DLD1 (cell line): Measurements from ENCODE around the gene BARHL1.

ENCODE experiments used
- in situ Hi-C: cut with HindIII; loops from 2 replicates; pipeline ENCODE4 v1.10.0; 2017; ENCODE audit warnings: low sequenced_read_pairs

The BARHL1 gene

GRCh38 chr9:132582276-132582785 lies at the start of gene BARHL1:
TSS of gene BARHL1 (plus strand) at chr9:132582606. CDS start at chr9:132582798, 192 bp downstream.
- in situ Hi-C loops: no loop called here

GRCh38 chr9:132534832-132535231 lies 47.6 kb upstream of the BARHL1 start:
- in situ Hi-C loops: no loop called here

DNA sequence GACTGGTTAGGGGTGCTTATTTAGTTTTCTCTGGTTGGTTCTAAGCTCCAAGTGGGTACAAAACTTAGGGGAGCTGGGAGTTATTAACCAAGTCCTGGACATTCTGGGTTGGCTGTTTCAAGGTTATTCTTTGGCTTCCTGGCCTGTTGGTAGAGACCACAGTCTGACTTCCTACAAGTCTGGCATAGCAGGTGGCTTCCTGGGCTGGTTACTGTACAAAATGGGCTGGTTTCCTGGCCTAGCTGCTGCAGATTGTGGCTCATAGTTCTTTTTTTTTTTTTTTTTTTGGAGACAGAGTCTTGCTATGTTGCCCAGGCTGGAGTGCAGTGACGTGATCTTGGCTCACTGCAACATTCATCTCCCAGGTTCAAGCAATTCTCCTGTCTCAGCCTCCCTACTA lies 46.3 kb upstream of the BARHL1 start:
- in situ Hi-C loops: no loop called here

- in situ Hi-C loops: no loop called here
These were observed 45.1 kb upstream of the BARHL1 start for GRCh38 chr9:132537352-132537751.

DNA sequence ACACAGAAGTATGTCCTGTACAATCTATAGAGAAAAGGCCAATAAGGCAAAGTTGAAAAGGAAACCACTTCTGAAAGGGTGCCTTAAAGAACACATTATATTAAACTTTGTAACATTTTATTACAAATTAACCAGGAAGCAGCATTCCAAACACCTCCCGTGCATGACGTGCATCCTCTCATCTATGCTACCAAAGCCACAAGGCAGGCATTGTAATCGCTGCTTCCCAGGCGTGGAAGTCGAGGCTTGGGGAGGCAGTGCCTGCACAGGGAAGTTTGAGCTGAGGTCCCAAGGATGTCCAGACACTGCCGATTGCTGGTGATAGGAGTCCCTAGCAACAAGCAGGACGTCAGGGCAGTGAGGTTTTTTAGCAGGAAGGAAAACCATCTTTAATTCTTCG lies 44.3 kb upstream of the BARHL1 start:
- in situ Hi-C loops: no loop called here

DNA sequence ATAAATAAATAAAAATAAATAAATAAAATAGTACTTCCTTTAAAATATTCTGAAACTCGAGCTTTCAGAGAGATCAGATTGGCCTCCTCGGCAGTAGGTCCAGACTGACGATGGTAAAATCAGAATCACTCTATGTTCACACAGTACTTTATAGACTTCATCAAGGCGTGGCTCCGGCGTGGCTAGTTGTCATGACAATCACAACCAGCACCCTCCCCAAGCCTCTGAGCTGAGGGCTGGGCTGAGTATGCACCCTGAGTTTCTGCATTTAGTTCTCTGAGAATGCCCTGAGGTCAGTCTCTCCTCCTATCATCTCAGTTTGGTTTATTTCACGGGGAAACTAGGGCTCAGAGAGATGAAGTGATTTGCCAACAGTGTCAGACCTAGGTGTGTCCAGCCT lies 43.3 kb upstream of the BARHL1 start:
- in situ Hi-C loops: no loop called here

- in situ Hi-C loops: no loop called here
These were observed 41.4 kb upstream of the BARHL1 start for GRCh38 chr9:132541051-132541450.

DNA sequence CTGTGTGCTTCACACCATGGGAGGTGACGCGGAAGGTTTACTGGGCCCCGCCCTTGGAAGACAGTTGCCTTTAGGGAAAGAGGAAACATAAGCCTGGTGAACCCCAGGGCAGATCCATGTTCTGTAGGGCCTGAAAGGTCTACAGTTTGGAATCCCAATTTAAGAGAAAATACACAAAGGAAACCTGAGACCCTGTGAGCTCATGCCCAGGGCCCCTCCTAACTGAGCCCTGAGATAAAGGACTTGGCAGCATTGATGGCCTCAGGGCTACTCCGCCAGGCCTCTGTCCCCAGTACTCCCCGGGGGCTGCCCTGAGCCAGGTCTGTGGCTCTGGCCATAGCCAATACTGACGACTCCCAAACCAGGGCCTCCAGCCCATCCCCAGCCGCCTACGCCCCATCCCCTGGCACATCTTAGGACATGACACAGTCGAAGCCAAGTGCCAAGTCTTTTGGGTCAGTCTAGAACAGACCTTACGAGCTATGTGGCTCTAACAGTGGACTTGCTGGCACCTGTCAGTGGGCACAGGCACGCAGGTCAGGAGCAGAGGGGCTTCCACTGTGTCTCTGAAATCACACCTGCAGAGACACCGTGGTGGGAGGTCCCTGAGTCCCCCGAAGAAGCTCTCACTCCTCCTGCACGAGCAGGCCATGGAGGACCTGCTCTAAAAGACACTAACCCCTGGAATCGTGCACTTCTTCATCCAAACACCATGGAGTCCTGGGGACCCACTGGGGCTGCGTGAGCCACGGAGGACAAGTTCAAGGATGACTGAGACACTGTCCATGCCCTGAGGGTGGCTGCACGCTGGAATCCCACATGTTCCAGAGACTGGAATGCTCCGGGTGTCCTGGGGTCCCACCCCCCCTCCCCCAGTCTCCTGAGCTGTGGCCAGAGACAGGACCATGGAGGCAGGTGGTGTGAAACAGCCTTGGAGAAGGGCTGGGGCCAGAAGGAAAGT lies 40.3 kb upstream of the BARHL1 start:
- in situ Hi-C loops: no loop called here

- in situ Hi-C loops: no loop called here
These were observed 39.2 kb upstream of the BARHL1 start for GRCh38 chr9:132543251-132543650.

GRCh38 chr9:132543960-132544359 lies 38.4 kb upstream of the BARHL1 start:
- in situ Hi-C loops: no loop called here

DNA sequence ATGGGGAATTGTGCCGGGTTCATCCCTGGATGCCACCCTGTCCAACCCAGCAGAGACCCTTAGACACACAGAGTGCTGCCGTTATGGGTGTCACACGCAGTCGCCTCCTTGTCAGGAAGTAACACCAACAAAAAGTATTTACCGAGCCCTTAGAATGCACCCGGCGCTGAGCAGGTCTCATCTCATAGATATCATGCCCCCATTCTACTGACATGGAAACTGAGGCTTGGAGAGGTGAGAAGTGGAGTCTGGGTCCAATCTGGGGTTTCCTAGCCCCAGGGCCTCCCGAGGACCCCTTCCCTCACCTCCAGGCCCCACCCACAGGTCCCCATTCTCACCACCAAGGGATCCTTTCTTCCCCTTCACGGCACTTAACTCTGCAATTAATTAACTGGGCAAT lies 36.8 kb upstream of the BARHL1 start:
- in situ Hi-C loops: no loop called here

DNA sequence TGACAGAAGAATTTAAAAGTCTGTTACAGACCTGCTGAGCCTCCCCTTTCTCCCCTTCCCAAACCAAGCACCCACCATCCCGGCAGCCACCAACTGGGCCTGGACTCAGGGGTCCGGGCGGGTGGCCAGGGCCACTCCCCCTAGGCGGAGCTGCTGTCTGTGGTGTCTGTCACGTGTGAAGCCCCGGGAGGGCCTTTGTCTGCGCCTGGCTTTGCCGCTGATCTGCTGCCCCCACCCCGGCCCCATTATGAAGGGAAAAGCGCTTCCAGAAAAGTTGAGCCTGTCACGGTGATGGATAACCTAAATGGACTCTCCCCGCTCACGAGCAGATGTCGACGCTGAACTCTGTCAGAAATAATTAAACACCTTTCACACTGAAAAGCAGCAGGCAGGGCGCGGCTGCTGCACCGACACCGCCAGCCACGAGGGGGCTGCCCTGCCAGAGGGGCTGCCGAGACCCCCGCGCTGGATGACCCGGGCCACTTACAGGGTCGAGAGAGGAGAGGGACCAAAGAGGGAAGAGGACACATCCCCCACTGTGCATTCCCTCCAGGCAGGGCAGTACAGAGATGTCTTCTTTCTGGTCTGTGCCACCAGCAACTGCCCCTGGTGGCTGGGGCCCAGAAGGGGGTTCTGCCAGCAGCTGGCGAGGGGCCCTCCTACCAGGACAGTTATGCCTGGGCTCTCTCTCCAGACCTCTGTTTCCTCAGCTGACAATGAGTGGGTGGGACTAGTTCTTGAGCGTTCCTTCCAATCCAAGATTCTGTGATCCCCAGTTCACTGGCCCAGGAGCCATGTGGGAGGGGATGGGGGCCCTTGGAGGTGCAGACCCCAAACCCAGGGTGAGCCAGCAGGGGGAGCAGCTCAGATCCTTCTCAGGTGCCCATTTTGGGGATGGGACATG lies 36.0 kb upstream of the BARHL1 start:
- in situ Hi-C loops: no loop called here

DNA sequence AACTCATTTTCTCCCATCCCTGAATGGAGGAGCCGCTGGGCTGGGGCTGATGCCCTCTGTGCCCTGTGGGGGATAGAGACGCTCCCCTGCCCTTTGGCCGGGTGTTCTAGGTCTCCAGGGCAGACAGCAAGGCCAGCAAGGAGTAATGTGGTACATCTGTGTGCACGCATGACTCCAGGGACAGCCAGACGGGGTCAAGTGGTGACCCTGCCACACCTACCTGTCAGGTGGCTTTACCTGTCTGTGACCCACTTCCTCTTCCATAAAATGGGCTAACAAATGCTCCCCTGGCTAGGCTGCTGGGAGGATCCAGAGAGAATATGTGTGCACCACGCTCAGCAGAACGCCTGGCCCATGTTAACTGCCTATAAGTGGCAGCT lies 35.4 kb upstream of the BARHL1 start:
- in situ Hi-C loops: no loop called here

- in situ Hi-C loops: no loop called here
These were observed 35.0 kb upstream of the BARHL1 start for GRCh38 chr9:132547436-132547835.

GRCh38 chr9:132547976-132548730 lies 34.3 kb upstream of the BARHL1 start:
- in situ Hi-C loops: no loop called here

- in situ Hi-C loops: no loop called here
These were observed 33.4 kb upstream of the BARHL1 start for GRCh38 chr9:132548751-132549640.

- in situ Hi-C loops: loop anchor here (25.0 kb wide), 1 partner anchor 139 kb away; the partner anchor contains the start of genes CFAP77 and TTF1
These were observed 30.9 kb upstream of the BARHL1 start for GRCh38 chr9:132551556-132551955.

GRCh38 chr9:132552041-132552440 lies 30.4 kb upstream of the BARHL1 start:
- in situ Hi-C loops: loop anchor here (25.0 kb wide), 1 partner anchor 140 kb away; the partner anchor contains the start of genes CFAP77 and TTF1

DNA sequence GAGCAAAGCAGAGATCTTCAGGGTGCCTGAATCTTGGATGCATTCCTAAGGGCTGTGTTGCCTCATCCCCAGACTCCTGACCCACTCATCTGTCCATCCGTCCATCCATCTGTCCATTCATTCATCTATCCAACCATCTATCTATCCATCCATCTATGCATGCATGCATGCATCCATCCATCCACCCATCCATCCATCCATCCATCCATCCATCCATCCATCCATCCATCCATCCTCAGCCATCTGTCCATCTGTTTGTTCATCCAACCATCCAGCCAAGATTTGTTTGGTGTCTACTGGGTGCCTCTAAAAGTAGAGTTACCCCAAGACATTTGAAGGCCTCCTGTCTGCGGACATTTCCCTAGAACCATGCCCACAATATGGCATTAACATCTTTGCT lies 27.7 kb upstream of the BARHL1 start:
- in situ Hi-C loops: loop anchor here (25.0 kb wide), 1 partner anchor 142 kb away; the partner anchor contains the start of genes CFAP77 and TTF1
